22Rv1 (cell line): ENCODE data around the gene TAGAP.

ENCODE experiments used
- CTCF ChIP-seq: fragments of 450-650 bp; IDR thresholded peaks from 2 replicates; pipeline ENCODE4 v1.5.1; 2017; ENCODE audit warnings: mild to moderate bottlenecking
- ZFX ChIP-seq: fragments of 450-650 bp; IDR thresholded peaks from 2 replicates; pipeline ENCODE4 v1.6.1; 2017; ENCODE audit warnings: antibody characterized with exemption, borderline replicate concordance

GRCh38 chr6:159061805-159062563, 17.2 kb upstream of the TAGAP start:
- TF ChIP-seq CTCF (no peak), ZFX (no peak)
